ENCODE measurements around the gene ZNF750.

DNA sequence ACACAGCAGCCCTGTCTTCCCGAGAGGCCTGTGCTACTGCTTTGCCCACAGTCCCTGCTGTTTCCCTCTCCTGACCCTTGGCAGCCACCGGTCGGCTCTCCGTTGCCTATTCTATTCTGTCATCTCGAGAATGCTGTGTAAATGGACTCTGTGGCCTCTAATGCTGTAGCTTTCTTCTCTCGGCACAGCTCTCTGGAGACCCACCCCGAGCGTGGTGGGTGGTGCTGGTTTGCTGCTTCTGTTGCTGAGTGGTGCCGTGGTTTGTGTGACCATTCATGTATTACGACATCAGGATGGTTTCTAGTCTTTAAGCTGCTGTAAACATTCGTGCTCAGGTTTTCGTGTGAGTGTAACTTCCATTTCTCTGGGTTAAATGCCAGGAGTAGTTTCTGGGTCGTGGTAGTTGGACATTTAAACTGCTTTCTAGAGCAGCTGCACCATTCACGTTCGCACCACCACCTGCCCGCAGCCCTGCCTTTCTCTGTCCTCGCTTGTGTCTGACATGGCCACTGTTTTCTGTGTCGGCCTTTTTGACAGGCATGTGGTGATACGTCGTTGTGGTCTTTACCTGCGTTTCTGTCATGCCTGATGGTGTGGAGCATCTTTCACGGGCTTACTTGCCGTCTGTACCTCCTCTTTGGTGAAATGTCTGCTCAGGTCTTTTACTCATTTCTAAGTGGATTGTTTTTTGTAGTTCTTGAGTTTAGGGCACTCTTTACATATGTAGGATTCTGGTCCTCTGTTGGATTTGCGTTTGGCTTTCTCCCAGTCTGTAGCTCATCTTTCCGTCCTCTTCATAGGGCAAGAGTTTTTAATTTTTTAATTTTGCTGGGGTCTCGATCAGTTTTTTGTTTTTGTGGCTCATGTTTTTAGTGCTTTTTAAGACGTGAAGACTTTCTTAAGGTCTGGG lies 47.7 kb upstream of the ZNF750 start:
- TF ChIP-seq TCF4 (CRISPR knock-in tag; IDR thresholded peaks at IDR 0.05; ENCODE audit: borderline replicate concordance), result no peak
- no peak for TF ChIP-seq TSHZ2 (CRISPR knock-in tag; IDR thresholded peaks at IDR 0.05)
- no peak for TF ChIP-seq ISL1 (CRISPR knock-in tag; IDR thresholded peaks at IDR 0.05)
- TF ChIP-seq ZNF8 (CRISPR knock-in tag; IDR thresholded peaks at IDR 0.05), result no peak
- TF ChIP-seq ZNF70 (CRISPR knock-in tag; IDR thresholded peaks at IDR 0.05), result no peak
- no peak for TF ChIP-seq SNAI2 (CRISPR knock-in tag; IDR thresholded peaks at IDR 0.05)
- no peak for TF ChIP-seq ZFP30 (CRISPR knock-in tag; IDR thresholded peaks at IDR 0.05)
- TF ChIP-seq, protein P1, sequence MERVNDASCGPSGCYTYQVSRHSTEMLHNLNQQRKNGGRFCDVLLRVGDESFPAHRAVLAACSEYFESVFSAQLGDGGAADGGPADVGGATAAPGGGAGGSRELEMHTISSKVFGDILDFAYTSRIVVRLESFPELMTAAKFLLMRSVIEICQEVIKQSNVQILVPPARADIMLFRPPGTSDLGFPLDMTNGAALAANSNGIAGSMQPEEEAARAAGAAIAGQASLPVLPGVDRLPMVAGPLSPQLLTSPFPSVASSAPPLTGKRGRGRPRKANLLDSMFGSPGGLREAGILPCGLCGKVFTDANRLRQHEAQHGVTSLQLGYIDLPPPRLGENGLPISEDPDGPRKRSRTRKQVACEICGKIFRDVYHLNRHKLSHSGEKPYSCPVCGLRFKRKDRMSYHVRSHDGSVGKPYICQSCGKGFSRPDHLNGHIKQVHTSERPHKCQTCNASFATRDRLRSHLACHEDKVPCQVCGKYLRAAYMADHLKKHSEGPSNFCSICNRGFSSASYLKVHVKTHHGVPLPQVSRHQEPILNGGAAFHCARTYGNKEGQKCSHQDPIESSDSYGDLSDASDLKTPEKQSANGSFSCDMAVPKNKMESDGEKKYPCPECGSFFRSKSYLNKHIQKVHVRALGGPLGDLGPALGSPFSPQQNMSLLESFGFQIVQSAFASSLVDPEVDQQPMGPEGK (CRISPR knock-in tag; IDR thresholded peaks at IDR 0.05; ENCODE audit: borderline replicate concordance), result no peak
- no peak for TF ChIP-seq ZC3H10 (CRISPR knock-in tag; IDR thresholded peaks at IDR 0.05)
- no peak for TF ChIP-seq ARNTL (CRISPR knock-in tag; IDR thresholded peaks at IDR 0.05; ENCODE audit: borderline replicate concordance, low read depth)
- TF ChIP-seq PPARA (CRISPR knock-in tag; IDR thresholded peaks at IDR 0.05; ENCODE audit: borderline replicate concordance), result no peak
- TF ChIP-seq ESRRG (CRISPR knock-in tag; IDR thresholded peaks at IDR 0.05), result no peak
- no peak for TF ChIP-seq POU6F1 (CRISPR knock-in tag; IDR thresholded peaks at IDR 0.05; ENCODE audit: borderline replicate concordance, low read depth)
- TF ChIP-seq GLIS3 (CRISPR knock-in tag; IDR thresholded peaks at IDR 0.05), result no peak
